ENCODE measurements around the gene ARHGEF7. TPM values are rescaled to one million over a fixed set of nuclear protein-coding genes. Genes with fewer than 3 reads are reported as not detected.
"Not testable (repeated sequence)": the region's sequence is repeated elsewhere in the genome, so short reads cannot be mapped to it uniquely, and the experiment has no call there.

The ARHGEF7 gene
- polyA plus RNA-seq (2012; ENCODE audit: insufficient read depth, insufficient read length, low read depth): 34.3 TPM

- H3K36me3 ChIP-seq: no peaks in the 10 kb centered on the region
- peaks cover 95% of the 10 kb centered on the region for H3K27me3 ChIP-seq
- H3K9me3 ChIP-seq: no peaks in the 10 kb centered on the region
- no peak for DNase-seq
- no peak for TF ChIP-seq CTCF (IDR thresholded peaks at IDR 0.05; ENCODE audit: low read depth, low read length)
- no peaks in the 10 kb centered on the region for H3K4me1 ChIP-seq
- peak within 1 kb of the TSS; percentile 35; the same call in 1 of the 2 replicates for H3K4me3 ChIP-seq (ENCODE audit: low read depth, low read length)
Measured at GRCh38 chr13:111115061-111115964, at the start of gene ARHGEF7. Gene ARHGEF7, plus strand, starts transcription at chr13:111115310. Its CDS starts 217 bp downstream, at chr13:111115527.

DNA sequence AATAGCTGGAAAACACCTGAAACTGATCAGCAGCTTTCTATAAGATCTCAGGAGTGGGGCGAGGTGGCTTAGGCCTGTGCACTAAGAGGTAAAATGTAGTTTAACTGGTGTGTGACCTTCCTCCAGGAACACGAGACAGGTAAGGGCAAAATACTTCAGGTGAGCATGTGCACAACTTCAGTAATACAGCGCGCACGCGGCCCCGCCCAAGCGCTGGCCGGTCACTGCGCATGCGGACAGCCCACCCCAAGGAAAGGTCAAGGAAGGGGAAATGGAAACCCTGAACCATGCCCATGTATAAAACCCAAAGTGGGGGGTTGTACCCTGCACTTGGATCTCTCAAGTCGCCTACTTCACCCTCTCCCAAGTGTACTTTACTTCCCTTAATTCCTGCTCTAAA, 49.4 kb upstream of the ARHGEF7 start:
- DNase-seq: no peak

DNA sequence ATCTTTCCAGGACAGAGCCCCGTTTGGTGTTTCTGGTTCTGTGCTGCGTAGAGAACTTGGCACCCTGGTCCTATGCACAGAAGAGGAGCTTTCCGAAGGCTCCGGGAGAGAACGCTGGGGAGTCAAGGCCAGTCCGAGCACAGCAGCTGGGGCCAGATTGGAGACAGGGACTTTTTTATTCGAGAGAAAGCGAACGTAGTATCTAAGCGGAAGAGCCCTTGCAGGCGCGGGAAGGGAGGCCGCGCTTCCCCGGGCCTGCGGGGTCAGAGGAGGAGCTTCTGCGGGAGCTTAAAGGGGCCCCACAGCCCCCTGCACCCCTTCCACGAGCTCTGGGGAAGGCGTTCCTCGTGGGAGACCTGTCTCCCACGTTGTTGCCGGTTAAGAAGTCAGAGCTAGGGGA, 48.6 kb upstream of the ARHGEF7 start:
- no peak for TF ChIP-seq CTCF (IDR thresholded peaks at IDR 0.05; ENCODE audit: low read depth, low read length)
- DNase-seq: no peak
- Histone ChIP-seq H3K36me3 (no peaks in the 10 kb centered on the region), H3K27me3 (peaks cover 32% of the 10 kb centered on the region), H3K4me1 (no peaks in the 10 kb centered on the region), H3K9me3 (no peaks in the 10 kb centered on the region; the same call in 1 of the 2 replicates), H3K4me3 (ENCODE audit: low read depth, low read length) (no peak overlapping the region)

More for the DNA sequence above, 49.4 kb upstream of the ARHGEF7 start:
- Histone ChIP-seq H3K36me3 (no peaks in the 10 kb centered on the region), H3K27me3 (peaks cover 32% of the 10 kb centered on the region), H3K4me1 (no peaks in the 10 kb centered on the region), H3K4me3 (ENCODE audit: low read depth, low read length) (no peak overlapping the region), H3K9me3 (no peaks in the 10 kb centered on the region; the same call in 1 of the 2 replicates)
- no peak for TF ChIP-seq CTCF (IDR thresholded peaks at IDR 0.05; ENCODE audit: low read depth, low read length)

DNA sequence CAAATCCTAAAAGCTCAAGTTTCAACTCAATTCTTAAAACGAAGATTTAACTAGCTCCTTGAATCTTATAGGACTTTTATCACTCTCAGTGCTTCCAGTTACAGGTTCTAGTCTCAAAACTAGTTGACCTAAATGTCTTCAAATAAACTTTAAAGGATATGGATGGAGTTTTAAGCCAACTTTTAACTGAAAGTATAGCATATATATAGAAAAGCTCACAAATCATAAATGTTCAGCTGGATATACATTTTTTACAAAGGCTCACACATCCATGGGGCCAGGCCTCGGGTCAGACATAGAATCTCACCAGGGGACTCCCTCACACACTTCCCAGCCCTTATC, 47.1 kb upstream of the ARHGEF7 start:
- peaks cover 30% of the 10 kb centered on the region for H3K27me3 ChIP-seq
- no peaks in the 10 kb centered on the region for H3K36me3 ChIP-seq
- TF ChIP-seq CTCF (IDR thresholded peaks at IDR 0.05; ENCODE audit: low read depth, low read length): no peak
- H3K4me3 ChIP-seq (ENCODE audit: low read depth, low read length): no peak overlapping the region
- no peaks in the 10 kb centered on the region; the same call in 1 of the 2 replicates for H3K9me3 ChIP-seq
- no peaks in the 10 kb centered on the region for H3K4me1 ChIP-seq
- DNase-seq: no peak

GRCh38 chr13:111071120-111071519, 44.0 kb upstream of the ARHGEF7 start:
- H3K36me3 ChIP-seq; H3K9me3 ChIP-seq; H3K4me3 ChIP-seq (ENCODE audit: low read depth, low read length); H3K4me1 ChIP-seq; DNase-seq: not testable (repeated sequence)
- peak; percentile 18 for TF ChIP-seq CTCF (IDR thresholded peaks at IDR 0.05; ENCODE audit: low read depth, low read length)
- peaks cover 21% of the 10 kb centered on the region for H3K27me3 ChIP-seq

GRCh38 chr13:111071526-111071925, 43.6 kb upstream of the ARHGEF7 start:
- H3K27me3 ChIP-seq: peaks cover 17% of the 10 kb centered on the region
- not testable (repeated sequence) for H3K4me1 ChIP-seq; DNase-seq; H3K36me3 ChIP-seq; H3K4me3 ChIP-seq (ENCODE audit: low read depth, low read length); H3K9me3 ChIP-seq

All from BE2C (cell line).